ENCODE data around the gene CEP89.
"Not testable (repeated sequence)": the region's sequence is repeated elsewhere in the genome, so short reads cannot be mapped to it uniquely, and the experiment has no call there.

The CEP89 gene

GRCh38 chr19:32872391-32872790, 99.4 kb downstream of the CEP89 start:
- no peaks in the 10 kb centered on the region for H3K9me3 Mint-ChIP-seq
- H3K4me3 Mint-ChIP-seq, result no peak overlapping the region
- no peaks in the 10 kb centered on the region for H3K27me3 Mint-ChIP-seq
- ATAC-seq (no peak), DNase-seq (no peak)
- H3K4me1 Mint-ChIP-seq, result no peaks in the 10 kb centered on the region
- H3K27ac Mint-ChIP-seq, result no peak overlapping the region

- no peaks in the 10 kb centered on the region for H3K9me3 Mint-ChIP-seq
- no peaks in the 10 kb centered on the region for H3K27me3 Mint-ChIP-seq
- DNase-seq (no peak), ATAC-seq (no peak)
- no peaks in the 10 kb centered on the region for H3K4me1 Mint-ChIP-seq
- H3K4me3 Mint-ChIP-seq, result no peak overlapping the region
- H3K27ac Mint-ChIP-seq, result no peak overlapping the region
Measured at GRCh38 chr19:32870981-32871451, 100.7 kb downstream of the CEP89 start.

GRCh38 chr19:32869966-32870573, 101.7 kb downstream of the CEP89 start:
- Mint-ChIP-seq H3K9me3 (no peaks in the 10 kb centered on the region), H3K4me1 (no peaks in the 10 kb centered on the region), H3K27me3 (no peaks in the 10 kb centered on the region), H3K4me3 (no peak overlapping the region), H3K27ac (no peak overlapping the region)
- ATAC-seq (no peak), DNase-seq (no peak)

DNA sequence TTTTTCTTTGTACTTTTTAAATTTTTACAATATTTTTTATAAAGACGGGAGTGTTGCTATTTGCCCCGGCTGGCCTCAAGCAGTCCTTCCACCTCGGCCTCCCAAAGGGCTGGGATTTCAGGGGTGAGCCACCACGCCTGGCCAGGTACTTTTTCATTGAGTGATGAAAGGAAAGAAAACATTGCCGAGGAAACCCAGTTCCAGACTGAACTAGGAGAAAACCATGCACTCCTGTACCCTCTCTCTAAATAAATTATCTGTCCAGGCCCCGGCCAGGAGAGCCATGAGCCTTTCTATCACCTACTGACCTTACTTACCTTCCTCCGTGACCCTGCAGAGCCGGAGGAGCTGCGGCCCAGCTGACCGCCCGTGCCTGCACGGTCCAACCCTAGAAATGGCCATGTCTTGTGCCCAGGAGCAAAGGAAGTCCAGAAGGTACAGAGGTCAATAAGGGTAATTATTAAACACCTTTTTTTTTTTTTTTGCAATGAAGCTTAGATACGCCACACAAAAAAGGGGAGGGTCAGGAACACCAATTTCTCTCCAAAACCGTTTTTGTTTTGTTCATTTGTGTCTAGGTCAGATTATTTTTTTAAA, 102.3 kb downstream of the CEP89 start, which contains the start of gene SLC7A9:
SLC7A9 (minus strand) TSS at position 399 of the 597 bp plus-strand sequence. CDS start 1,233 bp downstream, outside the sequence.
- Mint-ChIP-seq H3K4me1 (no peaks in the 10 kb centered on the region), H3K4me3 (no peak within 1 kb of the TSS), H3K27ac (no peak within 1 kb of the TSS), H3K27me3 (no peaks in the 10 kb centered on the region), H3K9me3 (no peaks in the 10 kb centered on the region)
- no peak for ATAC-seq
- DNase-seq, result no peak

- Mint-ChIP-seq H3K4me1 (no peaks in the 10 kb centered on the region), H3K27ac (no peak overlapping the region), H3K4me3 (no peak overlapping the region), H3K27me3 (no peaks in the 10 kb centered on the region), H3K9me3 (no peaks in the 10 kb centered on the region)
- ATAC-seq, result no peak
- no peak for DNase-seq
Measured at GRCh38 chr19:32868206-32868950, 103.4 kb downstream of the CEP89 start.

GRCh38 chr19:32867436-32867835, 104.3 kb downstream of the CEP89 start:
- not testable (repeated sequence) for H3K27ac Mint-ChIP-seq, ATAC-seq, H3K4me3 Mint-ChIP-seq, H3K4me1 Mint-ChIP-seq, DNase-seq, H3K27me3 Mint-ChIP-seq, H3K9me3 Mint-ChIP-seq

DNA sequence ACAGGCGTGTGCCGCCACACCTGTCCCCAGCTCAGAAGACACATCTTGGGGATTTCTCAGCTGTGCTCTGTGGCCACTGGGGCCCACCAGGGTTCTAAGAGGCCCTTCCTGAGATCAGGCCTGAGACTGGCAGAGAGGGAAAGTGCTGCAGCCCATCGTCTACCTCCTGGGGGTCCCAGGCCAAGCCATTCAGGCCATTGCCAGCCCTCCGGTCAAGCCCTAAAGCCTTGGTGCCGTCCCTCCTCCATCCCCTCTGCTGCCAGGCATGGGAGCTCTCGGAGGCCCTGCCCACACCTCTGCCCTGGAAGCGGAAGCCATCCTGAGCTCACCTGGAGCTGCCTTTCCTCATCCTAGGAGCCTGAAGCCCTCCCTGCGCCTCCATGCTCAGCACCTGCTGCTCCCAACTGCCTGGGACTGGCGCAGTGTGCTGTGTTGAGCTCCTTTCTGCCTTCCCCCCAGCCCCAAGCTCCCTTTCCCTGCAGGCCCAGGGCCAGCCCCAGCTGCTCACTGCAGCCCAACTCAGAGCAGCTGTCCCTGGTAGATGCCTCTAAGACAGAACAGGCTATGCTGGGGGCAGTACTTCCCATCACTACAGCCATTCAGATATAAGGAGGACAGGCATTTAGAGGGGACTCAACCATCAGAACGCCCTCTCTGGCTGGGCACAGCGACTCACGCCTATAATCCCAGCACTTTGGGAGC, 105.0 kb downstream of the CEP89 start:
- no peak overlapping the region for H3K4me3 Mint-ChIP-seq
- no peaks in the 10 kb centered on the region for H3K9me3 Mint-ChIP-seq
- ATAC-seq, result no peak

DNA sequence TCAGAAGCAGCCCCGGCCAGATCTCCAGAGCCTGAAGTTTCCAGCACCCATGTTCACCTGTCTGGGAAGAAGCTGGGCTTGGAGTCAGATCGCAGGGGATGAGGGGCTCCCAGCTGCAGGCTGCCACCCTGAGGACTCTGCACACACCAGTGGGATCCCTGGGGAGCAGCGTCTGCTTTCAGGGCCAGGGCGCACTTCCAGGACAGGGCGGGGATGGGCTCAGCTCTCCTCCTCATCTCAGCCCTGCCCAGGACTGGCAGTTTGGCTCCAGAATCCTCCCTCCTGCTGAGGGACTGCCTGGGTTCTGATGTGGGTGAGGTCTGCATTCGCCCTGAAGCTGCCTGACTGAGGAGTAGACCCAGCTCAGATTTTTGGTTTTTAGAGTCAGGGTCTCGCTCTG, 105.7 kb downstream of the CEP89 start:
- no peaks in the 10 kb centered on the region for H3K4me1 Mint-ChIP-seq
- no peak overlapping the region for H3K27ac Mint-ChIP-seq
- no peaks in the 10 kb centered on the region for H3K9me3 Mint-ChIP-seq
- DNase-seq, result no peak
- H3K4me3 Mint-ChIP-seq, result no peak overlapping the region
- H3K27me3 Mint-ChIP-seq, result no peaks in the 10 kb centered on the region
- no peak for ATAC-seq

More for the DNA sequence above, 105.0 kb downstream of the CEP89 start:
- H3K27me3 Mint-ChIP-seq, result no peaks in the 10 kb centered on the region
- H3K4me1 Mint-ChIP-seq, result no peaks in the 10 kb centered on the region
- H3K27ac Mint-ChIP-seq, result peak overlapping the region in 1 of 2 donors; percentile 60
- DNase-seq, result no peak

GRCh38 chr19:32865326-32865725, 106.4 kb downstream of the CEP89 start:
- H3K27me3 Mint-ChIP-seq, result no peaks in the 10 kb centered on the region
- H3K9me3 Mint-ChIP-seq, result no peaks in the 10 kb centered on the region
- ATAC-seq (no peak), DNase-seq (no peak)
- H3K27ac Mint-ChIP-seq, result no peak overlapping the region
- no peak overlapping the region for H3K4me3 Mint-ChIP-seq
- H3K4me1 Mint-ChIP-seq, result no peaks in the 10 kb centered on the region

GRCh38 chr19:32864318-32865007, 107.3 kb downstream of the CEP89 start:
- DNase-seq, result no peak
- ATAC-seq, result no peak
- H3K27ac Mint-ChIP-seq, result no peak overlapping the region
- H3K4me1 Mint-ChIP-seq, result no peaks in the 10 kb centered on the region
- H3K9me3 Mint-ChIP-seq, result no peaks in the 10 kb centered on the region
- H3K27me3 Mint-ChIP-seq, result no peaks in the 10 kb centered on the region
- H3K4me3 Mint-ChIP-seq, result no peak overlapping the region

- ATAC-seq, result no peak
- Mint-ChIP-seq H3K4me1 (no peaks in the 10 kb centered on the region), H3K27ac (no peak overlapping the region), H3K9me3 (no peaks in the 10 kb centered on the region), H3K27me3 (no peaks in the 10 kb centered on the region), H3K4me3 (no peak overlapping the region)
- no peak for DNase-seq
Measured at GRCh38 chr19:32863841-32864240, 107.9 kb downstream of the CEP89 start.

DNA sequence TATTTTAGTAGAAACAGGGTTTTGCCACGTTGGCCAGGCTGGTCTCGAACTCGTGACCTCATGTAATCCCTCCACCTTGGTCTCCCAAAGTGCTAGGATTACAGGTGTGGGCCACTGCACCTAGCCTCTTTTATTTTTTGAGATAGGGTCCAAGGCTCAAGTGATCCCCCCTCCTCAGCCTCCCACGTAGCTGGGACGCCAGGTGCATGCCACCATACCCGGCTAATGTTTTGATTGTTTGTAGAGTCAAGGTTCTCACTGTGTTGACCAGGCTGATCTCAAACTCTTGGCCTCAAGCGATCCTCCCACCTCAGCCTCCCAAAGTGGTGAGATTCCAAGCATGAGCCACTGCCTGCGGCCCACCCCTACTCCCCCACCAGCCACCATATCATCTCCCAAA, 108.5 kb downstream of the CEP89 start:
- Mint-ChIP-seq H3K4me3 (no peak overlapping the region), H3K27me3 (no peaks in the 10 kb centered on the region), H3K27ac (peak overlapping the region in 1 of 2 donors; percentile 12), H3K9me3 (no peaks in the 10 kb centered on the region), H3K4me1 (no peaks in the 10 kb centered on the region)
- no peak for DNase-seq
- no peak for ATAC-seq

- ATAC-seq, result no peak
- Mint-ChIP-seq H3K27me3 (no peaks in the 10 kb centered on the region), H3K9me3 (no peaks in the 10 kb centered on the region), H3K4me1 (no peaks in the 10 kb centered on the region), H3K4me3 (no peak overlapping the region), H3K27ac (no peak overlapping the region)
- no peak for DNase-seq
Measured at GRCh38 chr19:32862741-32863140, 109.0 kb downstream of the CEP89 start.

- DNase-seq (no peak), ATAC-seq (no peak)
- Mint-ChIP-seq H3K27me3 (no peaks in the 10 kb centered on the region), H3K9me3 (no peaks in the 10 kb centered on the region), H3K27ac (no peak overlapping the region), H3K4me1 (no peaks in the 10 kb centered on the region), H3K4me3 (no peak overlapping the region)
Measured at GRCh38 chr19:32862173-32862572, 109.6 kb downstream of the CEP89 start.

GRCh38 chr19:32861596-32861995, 110.2 kb downstream of the CEP89 start:
- H3K27ac Mint-ChIP-seq, result peak overlapping the region in 1 of 2 donors; percentile 83
- H3K4me1 Mint-ChIP-seq, result no peaks in the 10 kb centered on the region
- H3K4me3 Mint-ChIP-seq, result no peak overlapping the region
- no peaks in the 10 kb centered on the region for H3K27me3 Mint-ChIP-seq
- DNase-seq (no peak), ATAC-seq (no peak)
- H3K9me3 Mint-ChIP-seq, result no peaks in the 10 kb centered on the region
